Epithelial cell of esophagus (primary cell): Measurements from ENCODE around the gene PIK3R6.

ENCODE experiments used
- DNase-seq: peaks from one replicate; pipeline ENCODE4 v3.0.0; 2010; ENCODE audit warnings: low read depth
- H3K4me3 ChIP-seq: 2 replicates; pipeline ENCODE4 v1.5.1; 2011; ENCODE audit warnings: mild to moderate bottlenecking, low read length, control low read depth
- TF ChIP-seq, protein P1 (sequence below): IDR thresholded peaks from 2 replicates; pipeline ENCODE4 v1.5.1; 2011; ENCODE audit warnings: low read depth, mild to moderate bottlenecking, low read length, control low read depth, inconsistent platforms; ENCODE audit not compliant: insufficient read depth; ENCODE audit errors: missing control alignments

The PIK3R6 gene

DNA sequence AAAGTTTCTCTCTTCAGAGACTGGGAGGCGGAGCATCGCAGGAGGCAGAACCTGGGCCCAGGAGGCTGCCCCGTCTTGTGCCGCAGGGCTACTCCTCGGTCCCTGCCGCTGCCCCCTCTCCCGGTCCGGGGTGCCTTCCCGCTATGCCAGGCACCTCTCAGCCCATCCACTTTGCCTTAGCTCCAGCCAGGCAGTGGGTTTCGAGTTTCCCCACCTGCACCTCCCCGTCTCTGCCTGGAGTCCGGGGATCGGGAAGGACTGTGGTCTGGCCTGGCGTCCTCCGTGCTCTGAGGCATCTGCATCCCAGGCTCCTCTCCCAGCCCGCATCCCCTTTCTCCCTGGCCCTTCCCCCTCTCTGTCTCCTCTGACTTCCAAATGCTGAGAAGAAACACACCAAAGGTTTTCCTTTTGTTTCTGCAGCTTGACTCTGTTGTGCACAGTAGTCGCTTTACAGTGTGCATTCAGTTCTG, 26.8 kb upstream of the PIK3R6 start:
- no peak overlapping the region for H3K4me3 ChIP-seq
- no peak for DNase-seq
- TF ChIP-seq, protein P1, sequence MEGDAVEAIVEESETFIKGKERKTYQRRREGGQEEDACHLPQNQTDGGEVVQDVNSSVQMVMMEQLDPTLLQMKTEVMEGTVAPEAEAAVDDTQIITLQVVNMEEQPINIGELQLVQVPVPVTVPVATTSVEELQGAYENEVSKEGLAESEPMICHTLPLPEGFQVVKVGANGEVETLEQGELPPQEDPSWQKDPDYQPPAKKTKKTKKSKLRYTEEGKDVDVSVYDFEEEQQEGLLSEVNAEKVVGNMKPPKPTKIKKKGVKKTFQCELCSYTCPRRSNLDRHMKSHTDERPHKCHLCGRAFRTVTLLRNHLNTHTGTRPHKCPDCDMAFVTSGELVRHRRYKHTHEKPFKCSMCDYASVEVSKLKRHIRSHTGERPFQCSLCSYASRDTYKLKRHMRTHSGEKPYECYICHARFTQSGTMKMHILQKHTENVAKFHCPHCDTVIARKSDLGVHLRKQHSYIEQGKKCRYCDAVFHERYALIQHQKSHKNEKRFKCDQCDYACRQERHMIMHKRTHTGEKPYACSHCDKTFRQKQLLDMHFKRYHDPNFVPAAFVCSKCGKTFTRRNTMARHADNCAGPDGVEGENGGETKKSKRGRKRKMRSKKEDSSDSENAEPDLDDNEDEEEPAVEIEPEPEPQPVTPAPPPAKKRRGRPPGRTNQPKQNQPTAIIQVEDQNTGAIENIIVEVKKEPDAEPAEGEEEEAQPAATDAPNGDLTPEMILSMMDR = no peak

DNA sequence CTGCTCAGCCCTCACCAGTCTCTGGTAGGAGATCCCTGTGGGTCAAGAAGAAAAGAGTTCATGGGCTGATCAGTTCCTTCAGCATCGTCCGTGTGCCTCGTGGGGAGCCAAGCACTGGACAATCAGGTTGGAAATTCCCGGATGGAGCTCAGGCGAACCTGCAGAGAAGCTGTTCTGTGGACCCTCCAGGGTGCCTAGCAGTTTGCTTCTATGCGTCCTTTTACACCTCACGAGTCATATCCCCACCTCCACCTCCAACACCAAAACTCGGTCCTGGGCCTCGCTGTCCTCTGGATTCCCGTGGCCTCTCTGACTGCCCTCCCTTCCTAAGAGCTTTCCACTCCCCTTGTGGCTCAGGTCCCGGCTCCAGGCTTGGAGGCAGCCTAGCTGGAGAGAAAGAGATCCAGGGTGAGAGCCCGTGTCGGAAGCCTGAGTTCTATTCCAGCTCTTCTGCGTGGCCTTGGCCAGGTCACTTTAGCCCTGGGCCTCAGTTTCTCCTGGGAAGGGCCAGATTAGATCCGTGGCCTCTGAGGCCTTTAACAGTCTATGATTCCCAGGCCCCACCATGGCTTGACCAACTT, 26.2 kb upstream of the PIK3R6 start:
- TF ChIP-seq, protein P1 = no peak
- DNase-seq = no peak
- no peak overlapping the region for H3K4me3 ChIP-seq

DNA sequence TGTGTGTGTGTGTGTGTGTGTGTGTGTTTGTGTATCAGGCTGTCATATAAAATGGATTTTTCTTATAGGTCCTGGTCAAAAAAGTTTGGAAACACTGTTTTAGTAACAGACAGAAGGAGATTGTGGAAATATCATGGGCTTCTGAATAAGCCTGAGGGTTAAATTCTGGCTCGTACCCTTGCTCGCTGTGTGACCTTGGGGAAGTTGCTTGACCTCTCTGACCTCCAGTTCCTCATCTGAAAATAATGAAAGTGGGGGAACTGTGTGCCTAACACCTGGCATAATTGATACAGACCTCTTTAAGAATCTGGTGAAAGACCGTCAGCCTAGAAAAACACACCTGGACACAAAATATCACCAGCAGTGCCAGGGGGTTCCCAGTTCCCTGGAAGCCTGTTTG, 25.6 kb upstream of the PIK3R6 start:
- TF ChIP-seq, protein P1 = no peak
- no peak overlapping the region for H3K4me3 ChIP-seq
- DNase-seq = no peak

DNA sequence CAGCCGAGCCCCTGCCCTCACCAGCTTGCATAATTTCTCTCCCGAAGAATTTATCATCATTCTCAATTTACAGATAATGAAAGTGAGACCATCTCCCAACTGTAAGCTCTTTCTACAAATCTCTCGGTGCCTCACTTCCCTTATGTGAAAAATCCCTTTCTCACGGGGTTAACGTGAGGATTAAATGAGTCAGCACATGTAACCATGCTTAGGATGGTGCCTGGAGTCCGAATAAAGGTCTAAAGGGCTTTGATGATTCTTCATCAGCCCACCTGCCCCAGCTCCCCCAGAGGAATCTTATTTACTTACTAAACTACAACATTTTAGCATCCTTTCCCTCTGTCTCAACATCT, 24.8 kb upstream of the PIK3R6 start:
- no peak overlapping the region for H3K4me3 ChIP-seq
- no peak for DNase-seq
- TF ChIP-seq, protein P1 = no peak

DNA sequence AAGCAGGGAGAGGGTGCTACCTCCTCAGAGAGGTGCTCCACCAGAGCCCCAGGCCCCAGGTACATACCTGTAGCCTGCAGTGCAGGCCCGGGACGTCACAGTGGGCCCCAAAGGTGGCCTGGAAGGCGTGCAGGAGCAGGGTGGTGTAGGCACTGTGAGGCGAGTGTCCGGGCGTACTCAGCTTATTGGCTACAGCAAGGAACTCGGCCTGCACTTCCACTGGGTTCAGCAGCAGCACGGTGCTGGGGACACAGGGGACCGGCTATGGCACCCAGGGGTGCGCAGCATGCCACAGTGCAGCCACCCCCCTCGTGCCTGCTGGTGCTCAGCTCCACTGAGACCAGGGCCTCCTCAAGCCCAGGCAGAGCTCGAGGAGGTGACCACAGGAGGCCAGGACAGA, 23.2 kb upstream of the PIK3R6 start:
- TF ChIP-seq, protein P1 = no peak
- H3K4me3 ChIP-seq = no peak overlapping the region
- DNase-seq = no peak

DNA sequence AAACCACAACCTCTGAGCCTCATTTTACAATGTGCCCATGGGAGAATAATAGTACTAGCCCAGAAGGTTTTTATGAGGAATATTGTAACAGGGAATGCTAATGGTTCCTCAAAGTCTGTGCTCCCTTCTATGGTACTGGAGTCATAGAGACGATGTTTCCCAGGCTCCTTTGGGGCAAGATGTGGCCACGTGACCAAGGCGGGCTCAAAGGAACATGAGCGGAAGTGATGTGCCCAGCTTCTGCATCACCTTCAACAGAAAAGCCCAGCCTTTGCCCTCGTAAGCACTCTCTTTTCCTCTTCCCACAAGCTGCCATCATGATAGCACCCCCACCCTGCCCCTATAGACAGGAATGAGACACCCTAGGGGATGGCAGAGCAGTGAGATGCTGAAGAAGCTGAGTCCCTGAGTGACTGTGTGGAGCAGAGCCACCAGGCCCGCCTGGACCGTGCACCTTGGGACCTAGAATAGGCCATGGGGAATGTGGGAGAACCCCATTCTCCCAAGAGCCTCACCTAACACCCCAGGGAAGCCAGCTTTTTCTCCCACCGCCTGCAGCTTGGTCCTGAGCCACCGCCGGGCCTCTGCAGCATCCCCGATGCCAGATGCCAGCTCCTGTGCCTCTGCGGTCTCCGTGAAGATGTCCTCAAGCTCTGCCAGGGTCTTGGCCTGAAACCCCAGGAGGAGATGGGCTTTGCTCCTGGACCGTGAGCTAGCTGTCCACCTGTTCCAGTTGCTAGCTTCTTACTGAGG, 22.2 kb upstream of the PIK3R6 start:
- no peak for DNase-seq
- H3K4me3 ChIP-seq = no peak overlapping the region
- TF ChIP-seq, protein P1 = no peak

DNA sequence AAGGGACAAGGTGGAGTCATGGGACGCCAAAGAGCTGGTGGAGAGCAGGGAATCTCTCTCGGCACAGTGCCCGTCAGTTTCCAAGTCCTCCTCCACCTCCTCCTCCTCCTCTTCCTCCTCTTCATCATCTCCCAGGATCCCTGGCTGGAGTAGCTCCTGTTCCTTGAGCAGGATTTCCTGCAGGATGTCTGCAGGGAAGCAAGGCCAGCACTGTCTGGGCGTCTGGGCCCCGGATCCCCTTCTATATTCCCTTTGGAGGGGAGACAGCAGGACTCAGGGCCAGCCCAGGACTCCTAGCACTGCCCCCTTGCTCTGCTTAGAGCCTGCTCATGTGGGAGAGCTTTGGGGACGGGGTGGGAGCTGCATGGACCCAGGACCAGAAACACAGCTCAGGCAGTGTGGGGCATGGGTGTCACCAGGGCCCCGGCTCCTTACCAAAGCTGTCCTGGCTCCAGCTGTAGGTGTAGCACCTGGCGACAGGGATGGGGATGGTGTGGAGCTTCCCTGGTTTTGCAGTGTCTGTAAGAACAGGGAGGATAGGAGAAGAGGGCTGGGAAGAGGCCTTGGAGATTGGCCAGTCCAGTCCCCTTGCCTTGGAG, 21.3 kb upstream of the PIK3R6 start:
- H3K4me3 ChIP-seq = no peak overlapping the region
- DNase-seq = no peak
- TF ChIP-seq, protein P1 = no peak
